Measurements from ENCODE around the gene IMMP2L.

Gene IMMP2L

DNA sequence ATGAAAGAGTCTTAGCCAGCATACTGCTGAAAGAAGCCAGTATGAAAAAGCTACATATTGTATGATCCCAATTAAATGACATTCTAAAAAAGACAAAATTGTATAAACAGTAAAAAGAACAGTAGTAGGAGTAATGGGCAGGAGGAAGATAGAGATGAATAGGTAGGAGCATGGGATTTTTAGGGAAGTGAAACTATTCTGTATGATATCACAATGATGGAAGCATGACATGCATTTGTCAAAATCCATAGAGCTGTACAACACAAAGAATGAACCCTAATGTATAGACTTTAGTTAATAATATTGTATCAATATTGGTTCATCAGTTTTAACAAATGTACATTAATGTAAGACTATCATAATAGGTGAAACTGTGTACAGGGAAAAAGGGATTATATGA, 147.9 kb downstream of the IMMP2L start:
- TF ChIP-seq CTCF (conservative IDR thresholded peaks at IDR 0.05; ENCODE audit: control insufficient read depth, insufficient read depth, low read depth, low read length) = no peak
- H3K4me3 ChIP-seq (ENCODE audit: control insufficient read depth, low read depth, low read length) = no peak overlapping the region
- DNase-seq (ENCODE audit: low read depth) = no peak

- DNase-seq (ENCODE audit: low read depth) = no peak
- TF ChIP-seq CTCF (conservative IDR thresholded peaks at IDR 0.05; ENCODE audit: control insufficient read depth, insufficient read depth, low read depth, low read length) = no peak
- H3K4me3 ChIP-seq (ENCODE audit: control insufficient read depth, low read depth, low read length) = no peak overlapping the region
Measured at GRCh38 chr7:111413739-111414138, 148.6 kb downstream of the IMMP2L start.

DNA sequence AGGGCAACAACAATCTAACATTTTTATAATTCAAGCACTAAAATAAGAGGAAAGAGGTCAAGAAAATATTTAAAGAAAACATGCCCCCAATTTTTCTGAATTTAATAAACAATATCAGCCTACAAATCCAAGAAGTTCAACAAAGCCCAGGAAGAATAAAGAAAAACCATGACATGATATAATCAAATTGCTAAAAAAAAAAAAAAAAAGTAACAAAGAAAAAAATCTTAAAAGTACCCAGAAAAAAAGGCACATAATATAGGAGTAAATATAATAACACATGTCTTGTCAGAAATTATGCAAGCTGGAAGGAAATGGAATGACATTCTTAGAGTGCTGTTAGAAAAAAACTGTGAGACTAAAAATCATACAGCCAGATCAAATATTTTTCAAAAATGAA, 151.4 kb downstream of the IMMP2L start:
- DNase-seq (ENCODE audit: low read depth) = no peak
- H3K4me3 ChIP-seq (ENCODE audit: control insufficient read depth, low read depth, low read length) = no peak overlapping the region
- no peak for TF ChIP-seq CTCF (conservative IDR thresholded peaks at IDR 0.05; ENCODE audit: control insufficient read depth, insufficient read depth, low read depth, low read length)

DNA sequence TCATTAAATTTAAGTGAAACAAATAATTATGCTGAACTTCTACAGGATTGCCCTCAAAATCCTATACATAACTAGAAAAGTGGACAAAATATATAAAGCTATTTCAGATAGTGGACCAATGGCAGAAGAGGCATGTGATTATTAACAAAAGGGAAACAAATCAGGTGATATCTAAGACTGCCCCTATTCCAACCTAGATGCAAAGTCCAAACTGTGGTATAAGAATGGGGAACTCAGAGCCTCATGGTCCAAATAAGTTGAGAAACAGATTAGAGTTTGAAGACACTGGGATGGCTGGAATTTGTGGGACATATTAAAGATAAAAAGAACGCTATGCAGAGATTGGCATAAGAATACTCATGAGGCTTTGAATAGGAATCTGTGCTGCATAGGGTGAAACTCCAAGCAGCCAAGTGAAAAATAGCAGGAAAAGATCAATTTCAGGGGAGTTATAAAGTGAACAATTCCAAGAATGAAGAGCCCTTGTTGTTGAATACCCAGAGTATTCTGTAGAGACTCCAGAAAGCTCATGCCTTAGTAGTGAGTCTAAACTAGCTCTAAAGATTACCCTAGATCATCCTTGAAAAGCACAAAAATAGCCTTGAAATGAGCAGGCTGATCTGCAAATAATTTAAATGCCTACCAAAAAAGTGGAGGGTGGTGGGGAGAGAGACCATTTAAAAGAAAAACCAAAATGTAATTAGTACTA, 152.4 kb downstream of the IMMP2L start:
- no peak overlapping the region for H3K4me3 ChIP-seq (ENCODE audit: control insufficient read depth, low read depth, low read length)
- TF ChIP-seq CTCF (conservative IDR thresholded peaks at IDR 0.05; ENCODE audit: control insufficient read depth, insufficient read depth, low read depth, low read length) = no peak

GRCh38 chr7:111408724-111409123, 153.6 kb downstream of the IMMP2L start:
- DNase-seq (ENCODE audit: low read depth) = no peak
- no peak for TF ChIP-seq CTCF (conservative IDR thresholded peaks at IDR 0.05; ENCODE audit: control insufficient read depth, insufficient read depth, low read depth, low read length)
- H3K4me3 ChIP-seq (ENCODE audit: control insufficient read depth, low read depth, low read length) = no peak overlapping the region

More for the DNA sequence above, 152.4 kb downstream of the IMMP2L start:
- no peak for DNase-seq (ENCODE audit: low read depth)

DNA sequence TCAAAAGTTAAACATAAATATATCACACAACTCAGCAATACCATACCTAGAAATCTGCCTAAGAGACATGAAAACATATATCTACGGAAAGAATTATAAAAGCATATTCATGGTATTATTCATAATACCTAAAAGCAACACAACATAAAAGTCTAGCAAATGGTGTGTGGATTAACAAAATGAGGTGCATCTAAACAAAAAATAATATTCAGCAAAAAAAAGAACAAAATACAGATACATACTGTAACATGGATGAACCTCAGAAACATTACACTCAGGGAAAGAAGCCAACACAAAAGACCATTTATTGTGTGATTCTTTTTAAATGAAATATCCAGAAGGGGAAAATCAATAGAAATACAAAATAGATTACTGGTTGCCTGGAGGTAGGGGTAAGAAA, 155.0 kb downstream of the IMMP2L start:
- no peak for DNase-seq (ENCODE audit: low read depth)
- no peak for TF ChIP-seq CTCF (conservative IDR thresholded peaks at IDR 0.05; ENCODE audit: control insufficient read depth, insufficient read depth, low read depth, low read length)
- no peak overlapping the region for H3K4me3 ChIP-seq (ENCODE audit: control insufficient read depth, low read depth, low read length)

DNA sequence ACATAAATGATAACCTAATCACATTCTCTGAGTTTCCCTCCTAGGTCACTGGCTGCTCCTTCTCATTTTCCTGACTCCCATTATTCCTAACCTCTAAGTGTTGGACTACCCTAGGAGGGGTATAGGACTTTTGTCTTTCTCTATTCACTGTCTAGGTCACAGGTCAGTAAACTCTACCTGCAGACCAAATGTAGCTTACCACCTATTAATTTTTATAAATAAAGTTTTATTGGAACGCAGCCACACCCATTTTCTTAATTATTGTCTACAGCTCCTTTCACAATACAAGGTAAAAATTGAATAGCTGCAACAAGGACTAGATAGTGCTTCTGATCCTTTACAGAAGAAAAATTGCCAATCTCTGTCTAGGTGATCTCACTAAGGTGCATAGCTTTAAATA, 156.7 kb downstream of the IMMP2L start:
- TF ChIP-seq CTCF (conservative IDR thresholded peaks at IDR 0.05; ENCODE audit: control insufficient read depth, insufficient read depth, low read depth, low read length) = no peak
- DNase-seq (ENCODE audit: low read depth) = no peak
- no peak overlapping the region for H3K4me3 ChIP-seq (ENCODE audit: control insufficient read depth, low read depth, low read length)
